Activated T-helper 17 cell treated with anti-CD3 and anti-CD28 coated beads, Interleukin-2, amount 50 U/mL, for 72 hours (primary cell): ENCODE data around the gene PDP2. TPM values are rescaled to one million over a fixed set of nuclear protein-coding genes. Genes with fewer than 3 reads are reported as not detected.
A peak's percentile ranks its signal among the peaks of the same experiment; 100 is the strongest.

Source experiments
- ATAC-seq: fragments of 150-1000 bp; cut with Tn5 transposase; replicated peaks from 2 replicates; pipeline ENCODE4 v1.10.0; 2021; ENCODE audit warnings: mild to moderate bottlenecking, moderate library complexity
- H3K27ac Mint-ChIP-seq: one replicate; pipeline ENCODE4 v1.8.0; 2022; ENCODE audit warnings: mixed read lengths
- H3K27me3 Mint-ChIP-seq: one replicate; pipeline ENCODE4 v1.8.0; 2022; ENCODE audit warnings: mixed read lengths
- H3K36me3 Mint-ChIP-seq: one replicate; pipeline ENCODE4 v1.8.0; 2022; ENCODE audit warnings: low read depth, mild to moderate bottlenecking, mixed read lengths
- H3K4me1 Mint-ChIP-seq: one replicate; pipeline ENCODE4 v1.8.0; 2022; ENCODE audit warnings: mixed read lengths
- H3K4me3 Mint-ChIP-seq: one replicate; pipeline ENCODE4 v1.8.0; 2022; ENCODE audit warnings: mild to moderate bottlenecking, mixed read lengths
- H3K9me3 Mint-ChIP-seq: one replicate; pipeline ENCODE4 v1.8.0; 2022; ENCODE audit warnings: mixed read lengths
- total RNA-seq, 2 donors: library from RNA; stranded (reverse); gene quantifications; one replicate each; pipeline ENCODE4 v1.2.3, GENCODE V29; 2022

Gene PDP2
- total RNA-seq, 2 donors from 2014 or later, result 33.5 to 76.6 TPM

DNA sequence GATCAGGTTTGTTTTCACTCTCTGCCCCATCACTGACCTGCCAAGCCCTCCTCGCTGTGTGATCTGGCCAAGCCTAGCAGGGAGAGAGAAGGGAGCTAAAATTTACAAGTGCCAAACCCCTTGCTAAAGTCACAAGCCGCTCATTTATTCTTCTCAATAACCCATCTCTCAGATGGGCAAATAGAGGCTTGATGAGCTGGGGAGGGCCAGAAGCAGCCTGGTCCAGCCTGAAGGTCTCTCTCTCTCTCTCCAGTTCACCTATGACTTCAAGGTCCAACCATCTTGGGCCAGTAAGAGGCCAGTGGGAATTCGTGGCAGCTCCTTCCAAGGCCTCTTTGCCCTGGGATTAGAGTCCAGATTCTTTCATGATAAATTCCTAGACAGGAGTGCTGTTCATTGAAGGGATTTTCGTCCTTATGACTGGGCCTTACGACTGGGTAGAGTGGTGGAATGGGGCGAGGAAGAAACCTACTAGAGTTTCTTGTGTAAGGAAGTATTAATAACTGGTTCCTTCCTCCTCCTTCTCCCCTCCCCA lies 32.7 kb upstream of the PDP2 start:
- Mint-ChIP-seq H3K4me1 (no peaks in the 10 kb centered on the region), H3K4me3 (no peak overlapping the region), H3K36me3 (no peaks in the 10 kb centered on the region), H3K27ac (peak overlapping the region; percentile 66), H3K27me3 (peaks cover 31% of the 10 kb centered on the region), H3K9me3 (no peaks in the 10 kb centered on the region)
- no peak for ATAC-seq

DNA sequence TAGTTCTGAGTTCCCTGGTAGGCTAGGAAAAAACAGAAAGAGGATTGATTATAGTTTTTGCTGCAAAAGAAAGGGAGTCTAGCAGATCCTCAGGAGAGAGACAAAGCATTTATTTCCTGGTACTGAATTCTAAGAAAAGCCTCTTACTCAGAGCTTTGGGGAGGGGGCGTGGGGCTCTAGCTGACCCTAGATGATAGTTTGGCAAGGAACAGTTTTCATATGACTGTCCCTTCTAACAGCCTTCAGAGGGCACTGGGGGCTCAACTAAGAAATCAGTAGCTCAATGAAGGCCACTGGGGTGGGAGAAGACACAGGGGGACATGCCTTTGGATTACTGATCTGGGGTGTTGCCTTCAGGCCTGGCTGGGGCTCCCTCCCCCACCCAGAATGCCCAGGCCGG lies 32.1 kb upstream of the PDP2 start:
- Mint-ChIP-seq H3K4me1 (no peaks in the 10 kb centered on the region), H3K4me3 (no peak overlapping the region), H3K36me3 (no peaks in the 10 kb centered on the region), H3K27me3 (peaks cover 26% of the 10 kb centered on the region), H3K27ac (peak overlapping the region; percentile 66), H3K9me3 (no peaks in the 10 kb centered on the region)
- peak; percentile 34 for ATAC-seq

- no peak for ATAC-seq
- H3K9me3 Mint-ChIP-seq, result no peaks in the 10 kb centered on the region
These were observed 31.3 kb upstream of the PDP2 start for GRCh38 chr16:66849021-66849420.

DNA sequence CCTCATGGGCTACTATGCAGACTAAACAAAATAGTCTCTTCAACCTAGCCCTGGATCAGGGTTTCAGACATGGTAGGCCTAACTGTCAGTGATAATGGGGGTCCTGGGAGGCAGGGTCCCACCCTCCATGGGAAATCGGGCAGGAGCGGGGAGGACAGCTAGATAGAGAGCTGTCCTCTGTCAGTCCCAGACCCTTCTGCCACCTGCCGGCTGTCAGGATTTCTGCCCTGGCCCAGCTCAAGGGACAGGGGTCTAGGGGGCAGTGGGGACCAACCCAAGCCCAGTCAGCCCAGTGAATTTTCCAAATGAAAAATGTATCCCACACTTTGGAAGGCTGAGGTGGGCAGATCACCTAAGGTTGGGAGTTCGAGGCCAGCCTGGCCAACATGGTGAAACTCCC lies 30.8 kb upstream of the PDP2 start:
- no peak overlapping the region for H3K4me3 Mint-ChIP-seq
- no peak overlapping the region for H3K27ac Mint-ChIP-seq

More at GRCh38 chr16:66849021-66849420, 31.3 kb upstream of the PDP2 start:
- Mint-ChIP-seq H3K27ac (no peak overlapping the region), H3K27me3 (peaks cover 20% of the 10 kb centered on the region), H3K4me1 (no peaks in the 10 kb centered on the region), H3K36me3 (no peaks in the 10 kb centered on the region), H3K4me3 (no peak overlapping the region)

GRCh38 chr16:66850115-66850815 lies 30.1 kb upstream of the PDP2 start:
- Mint-ChIP-seq H3K4me3 (no peak overlapping the region), H3K27me3 (peaks cover 16% of the 10 kb centered on the region), H3K27ac (no peak overlapping the region), H3K36me3 (no peaks in the 10 kb centered on the region), H3K9me3 (no peaks in the 10 kb centered on the region), H3K4me1 (no peaks in the 10 kb centered on the region)
- no peak for ATAC-seq

More for the DNA sequence above, 30.8 kb upstream of the PDP2 start:
- Mint-ChIP-seq H3K4me1 (no peaks in the 10 kb centered on the region), H3K27me3 (peaks cover 19% of the 10 kb centered on the region), H3K36me3 (no peaks in the 10 kb centered on the region), H3K9me3 (no peaks in the 10 kb centered on the region)
- no peak for ATAC-seq

DNA sequence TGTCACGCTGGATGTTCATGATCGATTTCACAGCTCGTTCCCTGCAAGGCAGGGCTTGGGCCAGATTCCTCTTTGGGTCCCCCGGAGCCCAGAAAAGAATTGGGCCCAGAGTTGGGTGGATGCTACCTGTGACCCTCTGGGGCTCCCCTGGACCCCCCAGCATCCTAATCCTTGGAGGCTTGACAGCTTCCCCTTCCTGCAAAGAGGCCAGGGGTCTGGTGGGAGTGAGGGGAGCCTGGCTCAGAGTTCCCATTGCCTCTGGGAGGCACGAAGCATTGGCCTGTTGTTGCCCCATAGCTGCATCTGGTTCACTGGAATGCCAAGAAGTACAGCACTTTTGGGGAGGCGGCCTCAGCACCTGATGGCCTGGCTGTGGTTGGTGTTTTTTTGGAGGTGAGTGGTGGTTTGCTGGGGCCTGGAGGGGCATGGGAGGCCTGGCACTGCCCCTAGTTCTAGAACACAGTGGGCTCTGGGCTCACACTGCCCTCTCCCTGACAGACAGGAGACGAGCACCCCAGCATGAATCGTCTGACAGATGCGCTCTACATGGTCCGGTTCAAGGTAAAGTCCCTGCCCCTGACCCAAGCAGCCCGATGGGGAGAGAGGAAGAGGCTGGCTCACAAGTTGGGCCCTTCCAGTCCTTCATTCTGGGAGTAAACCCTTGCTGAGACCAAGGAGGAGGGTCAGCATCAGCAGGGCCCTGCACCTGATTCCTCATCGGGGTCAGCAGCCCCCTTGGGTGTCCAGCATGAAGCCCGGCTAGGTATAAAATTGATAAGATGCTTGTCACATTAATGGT lies 28.9 kb upstream of the PDP2 start:
- Mint-ChIP-seq H3K9me3 (no peaks in the 10 kb centered on the region), H3K27me3 (peaks cover 5% of the 10 kb centered on the region), H3K4me3 (no peak overlapping the region), H3K27ac (no peak overlapping the region), H3K36me3 (no peaks in the 10 kb centered on the region), H3K4me1 (no peaks in the 10 kb centered on the region)
- ATAC-seq, result no peak

DNA sequence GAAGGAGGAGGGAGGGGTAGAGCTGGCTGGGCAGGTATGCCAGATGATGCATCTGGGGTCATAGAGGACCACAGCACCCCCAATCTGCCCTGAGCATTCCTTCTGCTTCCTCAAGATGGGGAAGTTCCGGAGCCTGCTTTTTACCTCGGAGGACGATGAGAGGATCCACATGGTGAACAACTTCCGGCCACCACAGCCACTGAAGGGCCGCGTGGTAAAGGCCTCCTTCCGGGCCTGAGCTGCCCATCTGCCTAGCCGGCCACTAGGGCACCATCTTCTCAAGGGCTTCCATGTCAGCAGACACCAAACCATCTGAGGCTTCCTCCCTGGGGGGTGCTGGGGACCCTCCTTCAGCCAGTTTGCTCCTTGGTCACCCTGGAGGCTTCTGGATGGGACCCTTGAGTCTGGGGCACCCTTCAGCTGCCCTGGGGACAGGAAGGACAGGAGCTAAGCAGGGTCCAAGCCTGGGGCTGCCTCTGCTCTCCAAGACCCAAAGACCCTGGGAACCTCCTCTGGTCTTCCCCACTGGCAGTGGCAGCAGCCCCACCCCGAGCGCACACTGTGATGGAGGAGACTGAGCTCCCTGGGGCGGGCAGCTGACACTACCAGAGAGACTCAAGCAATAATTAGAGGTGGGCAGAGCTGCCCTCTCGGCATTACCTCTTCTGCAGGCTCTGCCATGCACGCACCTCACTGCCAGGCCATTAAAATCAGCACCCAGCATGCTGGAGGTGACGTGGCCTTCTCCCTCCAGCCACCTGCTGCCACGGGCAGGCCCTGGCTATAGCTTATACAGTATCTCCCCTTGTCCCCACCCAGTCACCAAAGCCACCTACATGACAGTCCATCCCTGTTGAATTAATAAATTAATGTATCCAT lies 26.8 kb upstream of the PDP2 start:
- Mint-ChIP-seq H3K36me3 (no peaks in the 10 kb centered on the region), H3K27me3 (peaks cover 3% of the 10 kb centered on the region), H3K4me1 (no peaks in the 10 kb centered on the region), H3K27ac (no peak overlapping the region), H3K9me3 (no peaks in the 10 kb centered on the region), H3K4me3 (no peak overlapping the region)
- ATAC-seq, result no peak

- no peaks in the 10 kb centered on the region for H3K9me3 Mint-ChIP-seq
These were observed 24.1 kb upstream of the PDP2 start for GRCh38 chr16:66856184-66856730.

DNA sequence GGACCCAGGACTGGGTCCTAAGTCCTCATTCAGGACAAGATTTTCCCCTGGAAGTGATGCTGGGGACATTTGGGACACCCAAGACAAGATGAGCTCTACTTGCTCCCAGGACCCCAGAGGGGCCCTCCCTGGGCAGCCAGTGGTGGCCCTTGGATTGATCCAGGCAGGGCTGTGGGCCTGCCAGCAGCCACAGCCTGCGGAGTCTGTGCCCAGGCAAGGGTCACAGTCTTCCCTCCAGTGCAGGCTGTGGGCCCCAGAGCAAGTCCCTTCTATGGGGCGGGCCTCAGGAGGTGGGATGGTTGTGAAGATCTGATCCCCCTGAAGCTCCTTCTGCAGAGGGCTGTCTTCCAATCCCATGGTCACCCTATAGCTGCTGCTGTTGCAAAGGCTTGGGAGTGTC lies 23.5 kb upstream of the PDP2 start:
- Mint-ChIP-seq H3K36me3 (no peaks in the 10 kb centered on the region), H3K27ac (no peak overlapping the region), H3K9me3 (no peaks in the 10 kb centered on the region), H3K4me3 (no peak overlapping the region), H3K4me1 (no peaks in the 10 kb centered on the region), H3K27me3 (no peaks in the 10 kb centered on the region)
- no peak for ATAC-seq

More at GRCh38 chr16:66856184-66856730, 24.1 kb upstream of the PDP2 start:
- H3K4me1 Mint-ChIP-seq, result no peaks in the 10 kb centered on the region
- H3K27me3 Mint-ChIP-seq, result no peaks in the 10 kb centered on the region
- no peak overlapping the region for H3K27ac Mint-ChIP-seq
- H3K4me3 Mint-ChIP-seq, result no peak overlapping the region
- no peak for ATAC-seq
- H3K36me3 Mint-ChIP-seq, result no peaks in the 10 kb centered on the region

DNA sequence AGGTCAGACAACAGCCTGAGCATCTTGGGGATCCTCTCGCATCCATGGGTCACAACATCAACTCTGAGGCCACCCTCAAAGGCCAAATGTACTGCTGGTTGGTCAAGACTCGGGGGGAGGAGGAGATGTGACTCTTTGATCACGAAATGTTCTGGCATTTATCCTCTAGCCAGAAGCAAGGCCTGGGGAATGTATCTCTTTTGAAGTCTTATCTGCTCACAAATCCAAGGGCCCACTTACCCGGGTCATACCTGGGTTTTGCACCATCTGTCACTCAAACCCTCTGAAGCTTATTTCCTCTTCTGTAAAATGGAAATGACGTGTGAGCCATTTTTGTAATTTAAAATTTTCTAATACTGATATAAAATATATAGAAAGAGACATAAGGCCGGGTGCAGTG lies 22.9 kb upstream of the PDP2 start:
- H3K9me3 Mint-ChIP-seq, result no peaks in the 10 kb centered on the region
- no peak overlapping the region for H3K4me3 Mint-ChIP-seq
- no peak for ATAC-seq
- no peaks in the 10 kb centered on the region for H3K36me3 Mint-ChIP-seq
- H3K27me3 Mint-ChIP-seq, result no peaks in the 10 kb centered on the region
- H3K4me1 Mint-ChIP-seq, result no peaks in the 10 kb centered on the region
- H3K27ac Mint-ChIP-seq, result no peak overlapping the region

- ATAC-seq, result no peak
These were observed 21.4 kb upstream of the PDP2 start for GRCh38 chr16:66858740-66859396.

GRCh38 chr16:66859397-66860068 lies 20.8 kb upstream of the PDP2 start:
- Mint-ChIP-seq H3K4me3 (no peak overlapping the region), H3K36me3 (no peaks in the 10 kb centered on the region), H3K9me3 (no peaks in the 10 kb centered on the region), H3K4me1 (no peaks in the 10 kb centered on the region), H3K27me3 (no peaks in the 10 kb centered on the region), H3K27ac (no peak overlapping the region)
- no peak for ATAC-seq

More at GRCh38 chr16:66858740-66859396, 21.4 kb upstream of the PDP2 start:
- no peak overlapping the region for H3K4me3 Mint-ChIP-seq
- no peaks in the 10 kb centered on the region for H3K36me3 Mint-ChIP-seq
- no peak overlapping the region for H3K27ac Mint-ChIP-seq
- no peaks in the 10 kb centered on the region for H3K4me1 Mint-ChIP-seq
- no peaks in the 10 kb centered on the region for H3K27me3 Mint-ChIP-seq
- no peaks in the 10 kb centered on the region for H3K9me3 Mint-ChIP-seq

DNA sequence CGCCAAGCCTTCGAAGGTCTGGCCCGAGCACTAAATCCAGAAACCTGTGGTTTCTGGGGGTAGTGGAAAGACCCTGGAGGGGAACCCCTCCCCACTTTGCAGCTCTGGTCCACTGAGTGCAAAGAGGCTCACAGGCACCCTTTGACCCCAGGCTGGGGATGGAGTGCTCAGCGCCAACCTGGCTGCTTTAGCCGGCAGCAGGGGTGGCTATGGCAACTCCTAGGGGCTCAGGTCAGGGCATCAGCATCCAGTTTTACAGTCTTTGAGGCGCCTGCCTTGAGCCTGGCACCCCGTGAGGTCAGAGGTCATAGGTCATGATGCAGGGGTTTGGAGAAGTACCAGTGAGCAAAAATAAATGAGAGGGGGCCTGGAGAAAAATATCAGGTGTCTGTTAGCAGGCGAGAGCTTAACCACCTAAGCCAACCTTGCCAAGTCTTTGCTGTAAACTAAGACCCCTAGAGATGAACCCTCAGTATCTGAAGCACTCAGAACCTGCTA lies 18.2 kb upstream of the PDP2 start:
- Mint-ChIP-seq H3K36me3 (no peaks in the 10 kb centered on the region), H3K4me1 (no peaks in the 10 kb centered on the region), H3K27me3 (no peaks in the 10 kb centered on the region), H3K27ac (no peak overlapping the region), H3K9me3 (no peaks in the 10 kb centered on the region), H3K4me3 (no peak overlapping the region)
- ATAC-seq, result no peak
